ENCODE measurements around the gene SKA2. TPM values are rescaled to one million over a fixed set of nuclear protein-coding genes. Genes with fewer than 3 reads are reported as not detected.
"Not testable (repeated sequence)": the region's sequence is repeated elsewhere in the genome, so short reads cannot be mapped to it uniquely, and the experiment has no call there.

The SKA2 gene
- total RNA-seq, 1 experiment from 2014 or later = 44.1 TPM

DNA sequence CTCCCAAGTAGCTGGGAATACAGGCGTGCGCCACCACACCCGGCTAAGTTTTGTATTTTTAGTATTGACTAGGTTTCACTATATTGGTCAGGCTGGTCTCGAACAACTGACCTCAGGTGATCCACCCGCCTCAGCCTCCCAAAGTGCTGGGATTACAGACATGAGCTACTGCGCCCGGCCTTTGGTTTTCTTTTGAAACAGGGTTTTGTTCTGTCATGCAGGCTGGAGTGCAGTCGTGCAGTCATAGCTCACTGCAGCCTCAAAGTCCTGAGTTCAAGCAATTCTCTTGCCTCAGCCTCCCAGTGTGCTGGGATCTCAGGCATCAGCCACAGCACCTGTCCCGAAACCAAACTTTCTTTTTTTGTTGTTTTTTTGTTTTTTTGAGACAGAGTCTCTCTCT lies 25.6 kb upstream of the SKA2 start:
- Mint-ChIP-seq H3K9me3 (ENCODE audit: low read depth, unreplicated experiment) (no peaks in the 10 kb centered on the region), H3K27me3 (ENCODE audit: unreplicated experiment) (no peaks in the 10 kb centered on the region), H3K27ac (ENCODE audit: unreplicated experiment) (no peak overlapping the region), H3K36me3 (ENCODE audit: insufficient read depth, unreplicated experiment) (peaks cover 23% of the 10 kb centered on the region), H3K4me1 (ENCODE audit: low read depth, unreplicated experiment) (peaks cover 8% of the 10 kb centered on the region), H3K4me3 (ENCODE audit: low read depth, unreplicated experiment) (no peak overlapping the region)
- BruUV-seq (replicated peaks) = no TSS peak
- CTCF ChIA-PET = no interaction called here
- TF ChIP-seq, protein P1, sequence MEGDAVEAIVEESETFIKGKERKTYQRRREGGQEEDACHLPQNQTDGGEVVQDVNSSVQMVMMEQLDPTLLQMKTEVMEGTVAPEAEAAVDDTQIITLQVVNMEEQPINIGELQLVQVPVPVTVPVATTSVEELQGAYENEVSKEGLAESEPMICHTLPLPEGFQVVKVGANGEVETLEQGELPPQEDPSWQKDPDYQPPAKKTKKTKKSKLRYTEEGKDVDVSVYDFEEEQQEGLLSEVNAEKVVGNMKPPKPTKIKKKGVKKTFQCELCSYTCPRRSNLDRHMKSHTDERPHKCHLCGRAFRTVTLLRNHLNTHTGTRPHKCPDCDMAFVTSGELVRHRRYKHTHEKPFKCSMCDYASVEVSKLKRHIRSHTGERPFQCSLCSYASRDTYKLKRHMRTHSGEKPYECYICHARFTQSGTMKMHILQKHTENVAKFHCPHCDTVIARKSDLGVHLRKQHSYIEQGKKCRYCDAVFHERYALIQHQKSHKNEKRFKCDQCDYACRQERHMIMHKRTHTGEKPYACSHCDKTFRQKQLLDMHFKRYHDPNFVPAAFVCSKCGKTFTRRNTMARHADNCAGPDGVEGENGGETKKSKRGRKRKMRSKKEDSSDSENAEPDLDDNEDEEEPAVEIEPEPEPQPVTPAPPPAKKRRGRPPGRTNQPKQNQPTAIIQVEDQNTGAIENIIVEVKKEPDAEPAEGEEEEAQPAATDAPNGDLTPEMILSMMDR (IDR thresholded peaks at IDR 0.05; ENCODE audit: unreplicated experiment) = no peak
- intact Hi-C loops (cut with micrococcal nuclease; ENCODE audit: unreplicated experiment) = no loop called here
- no peak for DNase-seq

DNA sequence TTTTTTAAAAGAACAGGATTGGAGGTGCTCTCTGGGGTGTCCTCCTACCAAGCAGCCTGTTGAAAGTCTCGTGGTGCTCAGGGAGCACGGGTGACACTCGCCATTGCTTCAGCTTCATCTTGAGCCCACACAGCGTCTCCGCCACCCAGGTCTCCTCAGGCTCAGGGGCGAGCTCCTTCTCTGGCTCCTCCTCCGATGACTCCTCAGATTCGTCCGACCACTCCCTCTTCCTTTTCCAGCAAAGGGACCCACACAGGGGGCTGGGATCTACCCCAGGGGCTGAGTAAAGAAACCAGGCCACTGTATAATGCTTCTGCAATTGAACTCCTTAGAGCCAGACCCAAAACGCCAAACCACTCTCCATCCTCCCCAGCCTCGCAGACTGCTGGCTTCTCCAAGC lies 24.6 kb upstream of the SKA2 start:
- peaks cover 23% of the 10 kb centered on the region for H3K36me3 Mint-ChIP-seq (ENCODE audit: insufficient read depth, unreplicated experiment)
- BruUV-seq (replicated peaks); CTCF ChIA-PET; intact Hi-C loops (cut with micrococcal nuclease; ENCODE audit: unreplicated experiment); H3K9me3 Mint-ChIP-seq (ENCODE audit: low read depth, unreplicated experiment); H3K27ac Mint-ChIP-seq (ENCODE audit: unreplicated experiment); H3K27me3 Mint-ChIP-seq (ENCODE audit: unreplicated experiment); DNase-seq; H3K4me1 Mint-ChIP-seq (ENCODE audit: low read depth, unreplicated experiment); H3K4me3 Mint-ChIP-seq (ENCODE audit: low read depth, unreplicated experiment): not testable (repeated sequence)

DNA sequence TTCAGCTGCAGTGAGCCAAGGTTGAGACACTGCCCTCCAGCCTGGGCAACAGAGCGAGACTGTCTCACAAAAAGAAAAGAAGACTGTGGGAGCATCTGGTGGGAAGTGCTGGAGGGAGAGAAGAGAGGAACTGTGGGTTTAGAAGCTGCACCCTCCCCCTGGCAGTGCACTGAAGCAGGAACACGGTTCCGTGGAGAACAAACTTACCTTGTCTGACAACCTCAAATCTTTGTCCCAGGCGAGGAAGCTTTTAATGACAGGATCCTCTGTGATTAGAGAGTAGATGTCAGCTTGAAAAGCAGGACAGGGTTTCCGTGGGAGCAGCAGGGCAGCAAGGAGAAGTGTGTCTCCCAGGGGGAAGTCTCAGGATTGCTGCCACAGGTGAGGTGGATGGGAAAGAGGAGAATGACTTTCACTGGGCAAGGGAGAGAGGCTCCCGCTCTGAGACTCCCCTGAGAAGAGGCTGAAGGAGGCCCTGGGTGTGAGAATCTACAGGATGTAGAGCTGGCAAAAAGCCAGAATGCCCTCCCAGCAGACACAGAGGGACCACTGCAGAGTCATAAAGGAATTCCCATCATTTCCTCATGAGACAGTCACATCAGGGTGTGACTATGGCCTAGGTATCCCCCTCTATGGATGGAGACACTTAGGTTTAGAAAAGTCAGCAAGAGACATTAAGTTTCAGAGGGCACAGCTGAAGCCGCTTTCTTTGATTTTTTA lies 23.4 kb upstream of the SKA2 start:
- Mint-ChIP-seq H3K27me3 (ENCODE audit: unreplicated experiment) (no peaks in the 10 kb centered on the region), H3K27ac (ENCODE audit: unreplicated experiment) (no peak overlapping the region), H3K4me3 (ENCODE audit: low read depth, unreplicated experiment) (no peak overlapping the region), H3K36me3 (ENCODE audit: insufficient read depth, unreplicated experiment) (peaks cover 28% of the 10 kb centered on the region), H3K4me1 (ENCODE audit: low read depth, unreplicated experiment) (peaks cover 8% of the 10 kb centered on the region), H3K9me3 (ENCODE audit: low read depth, unreplicated experiment) (no peaks in the 10 kb centered on the region)
- no peak for DNase-seq
- CTCF ChIA-PET = no interaction called here
- no TSS peak for BruUV-seq (replicated peaks)
- intact Hi-C loops (cut with micrococcal nuclease; ENCODE audit: unreplicated experiment) = no loop called here
- TF ChIP-seq, protein P1 (IDR thresholded peaks at IDR 0.05; ENCODE audit: unreplicated experiment) = no peak

DNA sequence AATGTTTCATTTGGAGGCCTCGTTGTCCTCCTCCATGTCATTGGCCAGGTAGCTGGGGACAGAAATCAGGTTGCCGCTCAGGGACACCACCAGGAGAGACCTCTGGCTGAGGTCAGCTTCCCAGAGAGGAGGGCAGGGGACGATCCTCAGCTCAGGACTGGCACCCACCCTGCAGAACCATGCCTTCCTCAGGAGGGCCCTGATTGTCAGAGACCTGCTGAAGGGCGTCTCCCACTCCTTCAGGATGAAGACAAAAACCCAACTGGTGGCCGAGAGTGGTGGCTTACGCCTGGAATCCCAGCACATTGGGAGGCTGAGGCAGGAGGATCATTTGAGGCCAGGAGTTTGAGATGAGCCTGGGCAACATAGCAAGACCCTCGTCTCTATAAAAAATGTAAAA lies 20.1 kb upstream of the SKA2 start:
- TF ChIP-seq, protein P1 (IDR thresholded peaks at IDR 0.05; ENCODE audit: unreplicated experiment) = no peak
- Mint-ChIP-seq H3K4me3 (ENCODE audit: low read depth, unreplicated experiment) (no peak overlapping the region), H3K36me3 (ENCODE audit: insufficient read depth, unreplicated experiment) (peaks cover 16% of the 10 kb centered on the region), H3K27me3 (ENCODE audit: unreplicated experiment) (no peaks in the 10 kb centered on the region), H3K4me1 (ENCODE audit: low read depth, unreplicated experiment) (peaks cover 8% of the 10 kb centered on the region), H3K9me3 (ENCODE audit: low read depth, unreplicated experiment) (no peaks in the 10 kb centered on the region), H3K27ac (ENCODE audit: unreplicated experiment) (no peak overlapping the region)
- CTCF ChIA-PET = no interaction called here
- intact Hi-C loops (cut with micrococcal nuclease; ENCODE audit: unreplicated experiment) = no loop called here
- no TSS peak for BruUV-seq (replicated peaks)
- no peak for DNase-seq

DNA sequence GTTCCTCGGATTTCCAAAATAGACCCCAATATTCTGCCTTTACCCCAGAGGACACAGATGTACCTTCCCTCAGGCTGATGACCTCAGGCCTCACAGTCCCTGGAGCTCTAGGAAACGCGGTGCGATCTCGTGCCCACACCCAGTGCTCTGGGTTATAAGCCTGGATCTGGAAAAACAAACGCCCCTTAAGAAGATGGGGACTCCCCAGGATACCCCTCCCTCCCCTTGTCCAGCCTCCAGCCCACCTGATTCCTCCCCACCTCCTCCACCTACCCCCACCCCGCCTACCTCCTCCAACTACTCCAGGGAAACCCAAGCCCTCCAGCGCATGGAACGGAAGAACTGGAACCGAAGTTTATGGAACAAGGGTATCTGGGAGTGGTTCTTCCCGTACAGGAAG lies 19.7 kb upstream of the SKA2 start:
- Mint-ChIP-seq H3K36me3 (ENCODE audit: insufficient read depth, unreplicated experiment) (peaks cover 16% of the 10 kb centered on the region), H3K27me3 (ENCODE audit: unreplicated experiment) (no peaks in the 10 kb centered on the region), H3K4me3 (ENCODE audit: low read depth, unreplicated experiment) (no peak overlapping the region), H3K27ac (ENCODE audit: unreplicated experiment) (no peak overlapping the region), H3K4me1 (ENCODE audit: low read depth, unreplicated experiment) (peaks cover 8% of the 10 kb centered on the region), H3K9me3 (ENCODE audit: low read depth, unreplicated experiment) (no peaks in the 10 kb centered on the region)
- no TSS peak for BruUV-seq (replicated peaks)
- TF ChIP-seq, protein P1 (IDR thresholded peaks at IDR 0.05; ENCODE audit: unreplicated experiment) = no peak
- DNase-seq = no peak
- CTCF ChIA-PET = no interaction called here
- intact Hi-C loops (cut with micrococcal nuclease; ENCODE audit: unreplicated experiment) = no loop called here

Measured in Calu3 (cell line).